Osteocyte (in vitro differentiated cells): Measurements from ENCODE around the gene TMEM37. TPM values are rescaled to one million over a fixed set of nuclear protein-coding genes. Genes with fewer than 3 reads are reported as not detected.

Experiments
- DNase-seq: peaks from one replicate; pipeline ENCODE4 v3.0.0; 2021; ENCODE audit warnings: mixed read lengths; ENCODE audit not compliant: unreplicated experiment; ENCODE audit errors: extremely low spot score
- H3K27ac Mint-ChIP-seq: one replicate; pipeline ENCODE4 v1.8.0; 2021; ENCODE audit warnings: mild to moderate bottlenecking, mixed read lengths; ENCODE audit not compliant: unreplicated experiment
- H3K27me3 Mint-ChIP-seq: one replicate; pipeline ENCODE4 v1.8.0; 2021; ENCODE audit warnings: mixed read lengths; ENCODE audit not compliant: unreplicated experiment
- H3K36me3 Mint-ChIP-seq: one replicate; pipeline ENCODE4 v1.8.0; 2021; ENCODE audit warnings: mixed read lengths; ENCODE audit not compliant: unreplicated experiment
- H3K4me1 Mint-ChIP-seq: one replicate; pipeline ENCODE4 v1.8.0; 2021; ENCODE audit warnings: mixed read lengths; ENCODE audit not compliant: unreplicated experiment
- H3K4me3 Mint-ChIP-seq: one replicate; pipeline ENCODE4 v1.8.0; 2021; ENCODE audit warnings: mild to moderate bottlenecking, moderate library complexity, mixed read lengths; ENCODE audit not compliant: unreplicated experiment
- H3K9me3 Mint-ChIP-seq: one replicate; pipeline ENCODE4 v1.8.0; 2021; ENCODE audit warnings: mixed read lengths; ENCODE audit not compliant: unreplicated experiment
- CTCF ChIP-seq: fragments of 200-600 bp; sonication (generic); IDR thresholded peaks from 2 replicates; pipeline ENCODE4 v1.5.0; 2021; ENCODE audit warnings: antibody characterized with exemption, mild to moderate bottlenecking, moderate library complexity
- total RNA-seq: library from RNA; stranded (reverse); gene quantifications from 2 replicates; pipeline ENCODE4 v1.2.1, GENCODE V29; 2021

TMEM37 gene
- total RNA-seq, 1 donor from 2014 or later: 0.40 TPM

GRCh38 chr2:119449521-119449920 lies 17.9 kb downstream of the TMEM37 start:
- no peak overlapping the region for H3K4me3 Mint-ChIP-seq
- H3K9me3 Mint-ChIP-seq: no peaks in the 10 kb centered on the region
- no peaks in the 10 kb centered on the region for H3K4me1 Mint-ChIP-seq
- DNase-seq: no peak
- no peak overlapping the region for H3K27ac Mint-ChIP-seq
- TF ChIP-seq CTCF: no peak
- H3K27me3 Mint-ChIP-seq: peaks cover 69% of the 10 kb centered on the region
- no peaks in the 10 kb centered on the region for H3K36me3 Mint-ChIP-seq

GRCh38 chr2:119451336-119452050 lies 19.8 kb downstream of the TMEM37 start:
- Mint-ChIP-seq H3K4me1 (no peaks in the 10 kb centered on the region), H3K36me3 (no peaks in the 10 kb centered on the region), H3K9me3 (peaks cover 4% of the 10 kb centered on the region), H3K27me3 (peaks cover 75% of the 10 kb centered on the region), H3K27ac (no peak overlapping the region), H3K4me3 (no peak overlapping the region)
- DNase-seq: no peak
- TF ChIP-seq CTCF: no peak

- DNase-seq: no peak
- Mint-ChIP-seq H3K4me3 (no peak overlapping the region), H3K27me3 (peaks cover 70% of the 10 kb centered on the region), H3K9me3 (peaks cover 4% of the 10 kb centered on the region), H3K27ac (no peak overlapping the region), H3K4me1 (no peaks in the 10 kb centered on the region), H3K36me3 (no peaks in the 10 kb centered on the region)
- TF ChIP-seq CTCF: no peak
Observed at GRCh38 chr2:119453972-119454593, 22.4 kb downstream of the TMEM37 start.

- peaks cover 71% of the 10 kb centered on the region for H3K27me3 Mint-ChIP-seq
- no peak overlapping the region for H3K4me3 Mint-ChIP-seq
- DNase-seq: no peak
- H3K9me3 Mint-ChIP-seq: peaks cover 4% of the 10 kb centered on the region
- no peak overlapping the region for H3K27ac Mint-ChIP-seq
- no peak for TF ChIP-seq CTCF
- no peaks in the 10 kb centered on the region for H3K36me3 Mint-ChIP-seq
- no peaks in the 10 kb centered on the region for H3K4me1 Mint-ChIP-seq
Observed at GRCh38 chr2:119455066-119455718, 23.5 kb downstream of the TMEM37 start.

- Mint-ChIP-seq H3K36me3 (no peaks in the 10 kb centered on the region), H3K4me3 (no peak overlapping the region), H3K27me3 (peaks cover 46% of the 10 kb centered on the region), H3K27ac (no peak overlapping the region), H3K4me1 (no peaks in the 10 kb centered on the region), H3K9me3 (peaks cover 4% of the 10 kb centered on the region)
- no peak for DNase-seq
- no peak for TF ChIP-seq CTCF
Observed at GRCh38 chr2:119460076-119460475, 28.4 kb downstream of the TMEM37 start.
